ENCODE data around the gene PRND.

GRCh38 chr20:4721719-4722118 lies at the start of gene PRND:
- TF ChIP-seq CTCF (IDR thresholded peaks at IDR 0.05; ENCODE audit: extremely low read depth in 1 of 2, insufficient read depth in 1 of 2, low read depth in 1 of 2, low read length in 2 of 2) = no peak
- no peak for TF ChIP-seq FOS (IDR thresholded peaks at IDR 0.05; ENCODE audit: borderline replicate concordance, insufficient read depth, low read length)
- no peak for TF ChIP-seq POLR2A (IDR thresholded peaks at IDR 0.05; ENCODE audit: low read depth, low read length)
- TF ChIP-seq EZH2 (IDR thresholded peaks at IDR 0.05; ENCODE audit: borderline replicate concordance, low read depth, low read length, severe bottlenecking) = no peak
- TF ChIP-seq MYC (IDR thresholded peaks at IDR 0.05; ENCODE audit: low read depth, low read length) = no peak
- TF ChIP-seq POLR2AphosphoS5 (IDR thresholded peaks at IDR 0.05; ENCODE audit: insufficient read depth, low read depth, low read length) = no peak

All from endothelial cell of umbilical vein (primary cell).